CD14-positive monocyte (primary cell): ENCODE measurements around the gene TDRD6. TPM values are rescaled to one million over a fixed set of nuclear protein-coding genes. Genes with fewer than 3 reads are reported as not detected.

Source experiments
- DNase-seq, 3 donors: peaks; one replicate each; pipeline ENCODE4 v3.0.0-alpha.2; 2011 to 2022
- H2AFZ ChIP-seq: 2 replicates; pipeline ENCODE4 v1.6.0; 2012; ENCODE audit warnings: mild to moderate bottlenecking, low read depth, low read length, inconsistent platforms; ENCODE audit not compliant: insufficient read depth, poor library complexity, severe bottlenecking
- H3K27ac ChIP-seq, 2 donors: 1 replicate in 1 of 2; 2 replicates in 1 of 2; pipeline ENCODE4 v1.5.1; 2012 to 2013; ENCODE audit warnings: low read length in 2 of 2, control low read depth in 1 of 2, inconsistent platforms in 1 of 2, low read depth in 1 of 2, mild to moderate bottlenecking in 1 of 2
- H3K27me3 ChIP-seq, 2 donors: one replicate each; pipeline versions ENCODE4 v1.6.0 to v1.6.1; 2011 to 2013; ENCODE audit warnings: low read length in 2 of 2; ENCODE audit not compliant: control insufficient read depth in 2 of 2, insufficient read depth in 2 of 2
- H3K36me3 ChIP-seq, 2 donors: replicated peaks in 1 of 2; 1 replicate in 1 of 2; 2 replicates in 1 of 2; pipeline versions ENCODE4 v1.5.1 to v1.6.1; 2012 to 2013; ENCODE audit warnings: low read length in 2 of 2, control low read depth in 1 of 2, inconsistent platforms in 1 of 2, mild to moderate bottlenecking in 1 of 2; ENCODE audit not compliant: insufficient read depth in 2 of 2, control insufficient read depth in 1 of 2
- H3K4me1 ChIP-seq, 2 donors: 1 replicate in 1 of 2; 2 replicates in 1 of 2; pipeline versions ENCODE4 v1.5.1 to v1.6.1; 2012 to 2013; ENCODE audit warnings: low read length in 2 of 2, control low read depth in 1 of 2, inconsistent platforms in 1 of 2, mild to moderate bottlenecking in 1 of 2, moderate library complexity in 1 of 2; ENCODE audit not compliant: insufficient read depth in 2 of 2, control insufficient read depth in 1 of 2
- H3K4me2 ChIP-seq: replicated peaks from 2 replicates; pipeline ENCODE3; 2012; ENCODE audit warnings: low read length, moderate library complexity, mild to moderate bottlenecking; ENCODE audit not compliant: poor library complexity, severe bottlenecking; ENCODE audit errors: extremely low read depth
- H3K4me3 ChIP-seq, 3 experiments: fragments of 200-600 bp in 1 of 3; sonication (generic) in 1 of 3; replicated peaks in 1 of 3; 1 replicate in 2 of 3; 2 replicates in 1 of 3; pipeline ENCODE4 v1.5.1; 2011 to 2013; ENCODE audit warnings: low read length in 3 of 3, mild to moderate bottlenecking in 3 of 3, control low read depth in 2 of 3, low read depth in 2 of 3, inconsistent platforms in 1 of 3, moderate library complexity in 1 of 3
- H3K79me2 ChIP-seq: 2 replicates; pipeline ENCODE4 v1.6.0; 2012; ENCODE audit warnings: mild to moderate bottlenecking, control low read depth, inconsistent platforms, low read length, moderate library complexity; ENCODE audit not compliant: insufficient read depth
- H3K9ac ChIP-seq: 2 replicates; pipeline ENCODE4 v1.6.0; 2017; ENCODE audit warnings: low read length, mild to moderate bottlenecking; ENCODE audit not compliant: insufficient read depth, poor library complexity, severe bottlenecking
- H3K9me3 ChIP-seq, 2 donors: replicated peaks in 1 of 2; 1 replicate in 1 of 2; 2 replicates in 1 of 2; pipeline versions ENCODE4 v1.5.1 to v1.6.1; 2012 to 2013; ENCODE audit warnings: low read length in 2 of 2, control low read depth in 1 of 2; ENCODE audit not compliant: control insufficient read depth in 1 of 2, insufficient read depth in 1 of 2
- H4K20me1 ChIP-seq: 2 replicates; pipeline ENCODE4 v1.6.0; 2012; ENCODE audit warnings: mild to moderate bottlenecking, low read length, control low read depth, moderate library complexity; ENCODE audit not compliant: insufficient read depth
- H3K27ac Mint-ChIP-seq, 7 donors: one replicate each; pipeline ENCODE4 v1.8.0; 2020; ENCODE audit warnings: mild to moderate bottlenecking in 7 of 7, mixed read lengths in 7 of 7, moderate library complexity in 6 of 7, inconsistent platforms in 2 of 7
- H3K27me3 Mint-ChIP-seq, 3 donors: one replicate each; pipeline ENCODE4 v1.8.0; 2021 to 2022; ENCODE audit warnings: low read depth in 3 of 3, mild to moderate bottlenecking in 3 of 3, mixed read lengths in 3 of 3, moderate library complexity in 3 of 3, inconsistent platforms in 1 of 3
- H3K36me3 Mint-ChIP-seq, 2 donors: one replicate each; pipeline ENCODE4 v1.8.0; 2020; ENCODE audit warnings: mixed read lengths in 2 of 2, inconsistent platforms in 1 of 2, mild to moderate bottlenecking in 1 of 2
- H3K4me1 Mint-ChIP-seq: one replicate; pipeline ENCODE4 v1.8.0; 2020; ENCODE audit warnings: mild to moderate bottlenecking, mixed read lengths
- H3K4me3 Mint-ChIP-seq, 2 donors: one replicate each; pipeline ENCODE4 v1.8.0; 2020; ENCODE audit warnings: mild to moderate bottlenecking in 2 of 2, mixed read lengths in 2 of 2, moderate library complexity in 1 of 2
- H3K9me3 Mint-ChIP-seq, 7 donors: one replicate each; pipeline ENCODE4 v1.8.0; 2020 to 2022; ENCODE audit warnings: mixed read lengths in 7 of 7, mild to moderate bottlenecking in 6 of 7, moderate library complexity in 6 of 7, inconsistent platforms in 2 of 7
- CTCF ChIP-seq: fragments of 200-600 bp; IDR thresholded peaks from one replicate; pipeline ENCODE4 v1.8.0; 2022; ENCODE audit warnings: antibody characterized with exemption, mild to moderate bottlenecking
- WGBS: methylation state at CpG from one replicate; pipeline ENCODE4 v1.1.5; 2013; ENCODE audit warnings: missing lambda C conversion rate; ENCODE audit not compliant: insufficient coverage; 5-methylcytosine and 5-hydroxymethylcytosine counted together
- intact Hi-C, 2 donors: fragments of 100-400 bp; cut with micrococcal nuclease; formaldehyde crosslinking; loops; one replicate each; pipeline versions ENCODE4 v1.15.0 to v1.15.1; 2023
- polyA plus RNA-seq, 3 donors: library from polyadenylated mRNA; depleted of rRNA in 1 of 3; unstranded in 2 of 3; stranded (reverse) in 1 of 3; fragments of 300-500 nt in 2 of 3; fragments of >200 nt in 1 of 3; fragmentation: Illumina TruSeq in 2 of 3; gene quantifications; 1 replicate in 2 of 3; 2 replicates in 1 of 3; pipeline ENCODE4 v1.2.3, GENCODE V29; 2012 to 2021

The TDRD6 gene
- polyA plus RNA-seq, 3 donors = 0.29 to 0.94 TPM; not detected in 1

- H3K4me1 Mint-ChIP-seq = peaks cover 26% of the 10 kb centered on the region
- TF ChIP-seq CTCF = no peak
Observed at GRCh38 chr6:46748940-46749503, 61.3 kb downstream of the TDRD6 start.

GRCh38 chr6:46749731-46750130, 62.0 kb downstream of the TDRD6 start:
- no peak overlapping the region for H2AFZ ChIP-seq
- Mint-ChIP-seq H3K4me1 (peaks cover 26% of the 10 kb centered on the region), H3K36me3 (no peaks in the 10 kb centered on the region), H3K27me3 (peaks cover 0 to 2% (median 0%) of the 10 kb centered on the region in 3 donors), H3K27ac (peak overlapping the region in 1 of 7 donors; percentile 55), H3K9me3 (peaks cover 0 to 6% (median 2%) of the 10 kb centered on the region in 7 donors), H3K4me3 (no peak overlapping the region)
- H3K4me3 ChIP-seq = no peak overlapping the region
- intact Hi-C loops = no loop called here
- no peaks in the 10 kb centered on the region for H4K20me1 ChIP-seq
- DNase-seq = no peak
- H3K36me3 ChIP-seq = no peaks in the 10 kb centered on the region
- no peaks in the 10 kb centered on the region for H3K9me3 ChIP-seq
- no peak overlapping the region for H3K4me2 ChIP-seq
- H3K79me2 ChIP-seq = no peaks in the 10 kb centered on the region
- H3K9ac ChIP-seq = no peak overlapping the region
- no peak overlapping the region for H3K27ac ChIP-seq
- H3K4me1 ChIP-seq = peaks cover 15 to 17% of the 10 kb centered on the region in 2 donors
- 91% methylated on average over 5 of the region's 5 CpGs for WGBS
- no peaks in the 10 kb centered on the region for H3K27me3 ChIP-seq
- TF ChIP-seq CTCF = no peak

More at GRCh38 chr6:46748940-46749503, 61.3 kb downstream of the TDRD6 start:
- H3K4me2 ChIP-seq = no peak overlapping the region
- no peaks in the 10 kb centered on the region for H4K20me1 ChIP-seq
- no peaks in the 10 kb centered on the region for H3K27me3 ChIP-seq
- no peaks in the 10 kb centered on the region for H3K79me2 ChIP-seq
- H3K4me1 ChIP-seq = peaks cover 15 to 17% of the 10 kb centered on the region in 2 donors
- H3K36me3 Mint-ChIP-seq = no peaks in the 10 kb centered on the region
- H3K27ac Mint-ChIP-seq = peak overlapping the region in 2 of 7 donors; percentile 18 to 40
- no peak overlapping the region for H3K27ac ChIP-seq
- intact Hi-C loops = no loop called here
- H3K36me3 ChIP-seq = no peaks in the 10 kb centered on the region
- DNase-seq = no peak
- no peak overlapping the region for H3K9ac ChIP-seq
- WGBS = 100% methylated on average over 2 of the region's 5 CpGs
- H2AFZ ChIP-seq = no peak overlapping the region
- no peak overlapping the region for H3K4me3 ChIP-seq
- peaks cover 0 to 2% (median 0%) of the 10 kb centered on the region in 3 donors for H3K27me3 Mint-ChIP-seq
- H3K4me3 Mint-ChIP-seq = no peak overlapping the region
- H3K9me3 ChIP-seq = no peaks in the 10 kb centered on the region
- peaks cover 4 to 11% (median 8%) of the 10 kb centered on the region in 7 donors for H3K9me3 Mint-ChIP-seq
